ENCODE results near the gene RPS24.

The RPS24 gene

GRCh38 chr10:78000206-78000605, 33.5 kb upstream of the RPS24 start:
- CTCF ChIA-PET, result no interaction called here

GRCh38 chr10:78000956-78001472, 32.6 kb upstream of the RPS24 start:
- POLR2A ChIA-PET, result no interaction called here
- DNase-seq (ENCODE audit: extremely low spot score), result no peak
- CTCF ChIA-PET, result no interaction called here
- TF ChIP-seq FOXK2 (IDR thresholded peaks at IDR 0.05) (no peak), SP1 (IDR thresholded peaks at IDR 0.05) (no peak), ZNF384 (IDR thresholded peaks at IDR 0.05) (no peak), SUZ12 (IDR thresholded peaks at IDR 0.05) (no peak), FOXA1 (IDR thresholded peaks at IDR 0.05) (no peak), TARDBP (IDR thresholded peaks at IDR 0.05) (no peak), CTBP1 (IDR thresholded peaks at IDR 0.05; ENCODE audit: borderline replicate concordance) (no peak), NFRKB (IDR thresholded peaks at IDR 0.05) (no peak), BHLHE40 (IDR thresholded peaks at IDR 0.05; ENCODE audit: borderline replicate concordance) (no peak), L3MBTL2 (conservative IDR thresholded peaks at IDR 0.05) (no peak), PKNOX1 (IDR thresholded peaks at IDR 0.05) (no peak), LEF1 (IDR thresholded peaks at IDR 0.05; ENCODE audit: borderline replicate concordance) (no peak), ARNT (IDR thresholded peaks at IDR 0.05) (no peak), HDGF (IDR thresholded peaks at IDR 0.05; ENCODE audit: borderline replicate concordance) (no peak)

More at GRCh38 chr10:78000206-78000605, 33.5 kb upstream of the RPS24 start:
- no peak for DNase-seq (ENCODE audit: extremely low spot score)
- POLR2A ChIA-PET, result no interaction called here
- TF ChIP-seq PKNOX1 (IDR thresholded peaks at IDR 0.05), result no peak
- TF ChIP-seq BHLHE40 (IDR thresholded peaks at IDR 0.05; ENCODE audit: borderline replicate concordance), result no peak
- no peak for TF ChIP-seq HDGF (IDR thresholded peaks at IDR 0.05; ENCODE audit: borderline replicate concordance)
- TF ChIP-seq FOXK2 (IDR thresholded peaks at IDR 0.05), result no peak
- no peak for TF ChIP-seq FOXA1 (IDR thresholded peaks at IDR 0.05)
- no peak for TF ChIP-seq NFRKB (IDR thresholded peaks at IDR 0.05)
- no peak for TF ChIP-seq ZNF384 (IDR thresholded peaks at IDR 0.05)
- TF ChIP-seq ARNT (IDR thresholded peaks at IDR 0.05), result no peak
- TF ChIP-seq SP1 (IDR thresholded peaks at IDR 0.05), result no peak
- no peak for TF ChIP-seq ELF4 (IDR thresholded peaks at IDR 0.05)
- TF ChIP-seq FOXM1 (IDR thresholded peaks at IDR 0.05; ENCODE audit: borderline replicate concordance), result no peak
- TF ChIP-seq SUZ12 (IDR thresholded peaks at IDR 0.05), result no peak
- TF ChIP-seq TARDBP (IDR thresholded peaks at IDR 0.05), result no peak
- no peak for TF ChIP-seq LEF1 (IDR thresholded peaks at IDR 0.05; ENCODE audit: borderline replicate concordance)
- TF ChIP-seq L3MBTL2 (conservative IDR thresholded peaks at IDR 0.05), result no peak
- no peak for TF ChIP-seq CTBP1 (IDR thresholded peaks at IDR 0.05; ENCODE audit: borderline replicate concordance)

GRCh38 chr10:78002541-78003288, 30.9 kb upstream of the RPS24 start:
- CTCF ChIA-PET, result interaction anchor here (1.2 kb wide), 1 partner anchor 10 kb away, joined by 4 read pairs; no protein-coding TSS in a partner anchor
- POLR2A ChIA-PET, result interaction anchor here (1.0 kb wide), 1 partner anchor 15 kb away, joined by 3 read pairs; no protein-coding TSS in a partner anchor
- no peak for TF ChIP-seq SUZ12 (IDR thresholded peaks at IDR 0.05)
- no peak for TF ChIP-seq CTBP1 (IDR thresholded peaks at IDR 0.05; ENCODE audit: borderline replicate concordance)
- no peak for TF ChIP-seq FOXM1 (IDR thresholded peaks at IDR 0.05; ENCODE audit: borderline replicate concordance)
- TF ChIP-seq ELF4 (IDR thresholded peaks at IDR 0.05), result no peak
- no peak for TF ChIP-seq ZNF384 (IDR thresholded peaks at IDR 0.05)
- TF ChIP-seq FOXA1 (IDR thresholded peaks at IDR 0.05), result no peak
- no peak for TF ChIP-seq LEF1 (IDR thresholded peaks at IDR 0.05; ENCODE audit: borderline replicate concordance)
- no peak for DNase-seq (ENCODE audit: extremely low spot score)

GRCh38 chr10:78004215-78005026, 29.2 kb upstream of the RPS24 start:
- ChIA-PET POLR2A (no interaction called here), CTCF (no interaction called here)
- TF ChIP-seq HDGF (IDR thresholded peaks at IDR 0.05; ENCODE audit: borderline replicate concordance), result no peak
- TF ChIP-seq FOXM1 (IDR thresholded peaks at IDR 0.05; ENCODE audit: borderline replicate concordance), result no peak
- TF ChIP-seq FOXA1 (IDR thresholded peaks at IDR 0.05), result no peak
- no peak for TF ChIP-seq ARNT (IDR thresholded peaks at IDR 0.05)
- TF ChIP-seq SP1 (IDR thresholded peaks at IDR 0.05), result no peak
- TF ChIP-seq L3MBTL2 (conservative IDR thresholded peaks at IDR 0.05), result no peak
- no peak for TF ChIP-seq NFRKB (IDR thresholded peaks at IDR 0.05)
- no peak for DNase-seq (ENCODE audit: extremely low spot score)

GRCh38 chr10:78007172-78007571, 26.5 kb upstream of the RPS24 start:
- no peak for TF ChIP-seq HDGF (IDR thresholded peaks at IDR 0.05; ENCODE audit: borderline replicate concordance)
- TF ChIP-seq ZNF384 (IDR thresholded peaks at IDR 0.05), result no peak
- TF ChIP-seq LEF1 (IDR thresholded peaks at IDR 0.05; ENCODE audit: borderline replicate concordance), result no peak
- no peak for TF ChIP-seq SUZ12 (IDR thresholded peaks at IDR 0.05)
- TF ChIP-seq CTBP1 (IDR thresholded peaks at IDR 0.05; ENCODE audit: borderline replicate concordance), result no peak
- no peak for TF ChIP-seq NFRKB (IDR thresholded peaks at IDR 0.05)
- TF ChIP-seq FOXK2 (IDR thresholded peaks at IDR 0.05), result no peak
- no peak for TF ChIP-seq FOXA1 (IDR thresholded peaks at IDR 0.05)
- TF ChIP-seq BHLHE40 (IDR thresholded peaks at IDR 0.05; ENCODE audit: borderline replicate concordance), result no peak
- TF ChIP-seq FOXM1 (IDR thresholded peaks at IDR 0.05; ENCODE audit: borderline replicate concordance), result no peak
- TF ChIP-seq ELF4 (IDR thresholded peaks at IDR 0.05), result no peak
- no peak for TF ChIP-seq TARDBP (IDR thresholded peaks at IDR 0.05)
- no peak for TF ChIP-seq SP1 (IDR thresholded peaks at IDR 0.05)
- TF ChIP-seq ARNT (IDR thresholded peaks at IDR 0.05), result no peak
- TF ChIP-seq PKNOX1 (IDR thresholded peaks at IDR 0.05), result no peak
- no peak for TF ChIP-seq L3MBTL2 (conservative IDR thresholded peaks at IDR 0.05)
- ChIA-PET CTCF (no interaction called here), POLR2A (no interaction called here)
- DNase-seq (ENCODE audit: extremely low spot score), result no peak

Data from HEK293T (cell line).